Measurements from ENCODE around the gene PLXND1.
A peak's percentile ranks its signal among the peaks of the same experiment; 100 is the strongest.

The PLXND1 gene

GRCh38 chr3:129627350-129628168 is 21.1 kb upstream of the PLXND1 start:
- DNase-seq = no peak

DNA sequence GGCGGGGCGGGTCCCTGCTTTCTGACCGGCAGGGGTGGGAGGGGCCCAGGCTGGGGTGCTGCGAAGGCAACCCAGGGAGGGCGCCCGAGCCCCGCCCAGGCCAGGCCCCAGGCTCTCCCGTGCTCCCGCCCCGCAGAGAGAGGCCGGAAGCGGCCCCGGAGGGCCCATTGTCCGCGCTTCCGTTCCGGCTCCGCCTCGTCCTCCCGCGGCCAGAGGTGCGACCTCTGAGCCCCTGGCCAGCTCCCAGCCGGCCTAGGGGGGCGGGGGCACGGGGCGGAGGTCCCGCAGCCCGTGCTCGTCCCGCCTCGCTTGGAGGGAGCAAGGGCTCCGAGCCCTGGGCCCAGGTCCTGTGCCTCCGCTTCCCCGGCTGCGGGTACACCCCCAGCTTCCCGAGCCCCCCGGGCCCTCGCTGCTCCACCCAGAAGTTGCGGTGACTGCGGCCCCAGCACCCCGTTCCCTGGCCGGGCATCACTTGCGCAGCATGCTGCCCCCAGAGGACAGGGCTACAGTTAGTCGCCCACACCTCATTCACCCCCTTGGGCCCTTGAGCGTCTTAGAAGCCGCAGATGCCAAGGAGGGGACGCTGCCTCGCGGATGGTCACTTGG is 20.4 kb upstream of the PLXND1 start:
- peak; percentile 44 for DNase-seq

DNA sequence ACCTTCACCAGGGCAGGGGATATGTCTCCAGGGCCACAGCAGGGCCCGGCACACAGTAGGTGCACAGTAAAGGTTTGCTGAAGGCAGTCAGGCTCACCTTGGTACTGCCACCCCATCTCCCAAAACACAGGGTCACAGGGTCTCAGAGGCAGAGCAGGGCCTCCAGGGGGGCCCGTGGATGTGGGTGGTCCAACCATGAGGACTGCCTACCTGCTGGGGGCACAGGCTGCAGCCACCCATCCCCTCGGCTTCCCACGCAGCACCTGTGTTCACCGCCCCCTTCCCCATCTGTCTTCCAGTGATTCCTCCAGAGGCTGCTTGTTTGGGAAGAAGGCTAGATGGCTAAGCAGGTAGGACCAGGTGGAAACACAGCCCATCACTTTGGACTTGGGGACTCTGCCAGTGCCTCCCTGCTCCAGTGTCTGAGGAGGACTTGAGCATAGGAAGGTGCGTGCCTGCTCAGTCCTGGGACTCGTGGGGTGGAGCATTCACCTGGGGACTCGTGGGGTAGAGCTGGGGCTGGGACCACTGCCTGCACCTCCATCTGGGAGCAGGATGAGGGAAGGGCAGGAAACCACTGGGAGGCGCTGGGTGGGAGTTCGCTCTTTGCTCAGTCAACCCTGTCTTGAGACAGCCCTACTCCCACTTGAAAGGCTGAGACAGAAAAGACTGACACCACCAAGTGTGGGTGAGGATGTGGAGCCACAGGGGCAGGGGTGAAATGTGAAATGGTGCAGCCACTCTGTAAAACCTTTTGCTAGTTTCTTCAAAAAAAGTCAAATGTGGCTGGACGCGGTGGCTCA is 18.8 kb upstream of the PLXND1 start:
- DNase-seq = no peak

GRCh38 chr3:129624347-129625071 is 18.0 kb upstream of the PLXND1 start:
- no peak for DNase-seq

DNA sequence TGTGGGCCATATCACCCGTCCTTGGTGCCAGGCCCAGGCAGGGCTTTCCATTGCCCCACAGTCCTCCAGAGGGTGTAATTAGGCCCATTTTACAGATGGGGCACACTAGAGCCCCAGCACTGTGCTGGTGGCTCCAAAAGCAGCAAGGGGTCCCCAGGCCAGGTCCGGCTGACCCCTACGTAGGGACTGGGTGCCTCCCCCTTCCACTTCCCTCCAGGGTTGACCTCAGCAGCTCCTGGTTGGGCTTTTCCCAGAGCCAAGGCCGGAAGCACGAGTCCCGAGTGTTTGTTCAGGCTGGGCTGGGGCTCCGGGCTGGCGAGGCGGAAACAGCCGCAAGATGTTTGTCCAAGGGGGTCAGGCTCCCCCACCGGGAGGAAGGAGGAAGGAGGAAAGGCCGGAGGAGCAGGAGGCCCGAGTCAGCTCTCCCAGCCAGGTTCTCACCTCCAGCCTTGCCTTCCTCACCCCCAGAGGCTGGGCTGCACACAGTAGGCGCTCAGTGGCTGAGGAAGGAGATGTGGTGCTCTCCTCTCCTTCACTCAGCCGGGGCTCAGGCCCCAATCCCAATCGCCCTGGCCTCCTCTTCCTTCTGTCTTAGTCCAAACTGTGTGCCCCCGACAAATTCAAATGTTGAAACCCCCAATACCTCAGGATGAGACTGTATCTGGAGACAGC is 17.1 kb upstream of the PLXND1 start:
- DNase-seq = no peak

DNA sequence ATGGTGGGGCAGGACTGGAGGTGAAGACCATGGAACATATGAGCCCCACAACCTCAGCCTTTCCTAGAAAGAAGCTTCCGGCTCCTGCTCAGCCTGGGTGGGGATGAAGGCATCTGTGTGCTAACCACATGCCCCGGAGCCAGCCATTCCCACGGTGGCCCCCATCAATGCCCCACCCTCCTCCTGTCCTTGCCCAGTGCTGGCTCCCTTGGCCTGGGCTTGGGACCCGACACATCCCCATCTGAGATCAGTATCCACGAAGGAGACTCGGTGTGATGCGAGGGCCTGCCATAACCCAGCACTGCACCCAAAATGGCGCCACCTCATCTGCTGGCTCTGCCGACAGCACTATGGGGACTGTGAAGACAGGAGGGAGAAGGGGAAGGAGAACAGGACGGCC is 16.5 kb upstream of the PLXND1 start:
- no peak for DNase-seq

DNA sequence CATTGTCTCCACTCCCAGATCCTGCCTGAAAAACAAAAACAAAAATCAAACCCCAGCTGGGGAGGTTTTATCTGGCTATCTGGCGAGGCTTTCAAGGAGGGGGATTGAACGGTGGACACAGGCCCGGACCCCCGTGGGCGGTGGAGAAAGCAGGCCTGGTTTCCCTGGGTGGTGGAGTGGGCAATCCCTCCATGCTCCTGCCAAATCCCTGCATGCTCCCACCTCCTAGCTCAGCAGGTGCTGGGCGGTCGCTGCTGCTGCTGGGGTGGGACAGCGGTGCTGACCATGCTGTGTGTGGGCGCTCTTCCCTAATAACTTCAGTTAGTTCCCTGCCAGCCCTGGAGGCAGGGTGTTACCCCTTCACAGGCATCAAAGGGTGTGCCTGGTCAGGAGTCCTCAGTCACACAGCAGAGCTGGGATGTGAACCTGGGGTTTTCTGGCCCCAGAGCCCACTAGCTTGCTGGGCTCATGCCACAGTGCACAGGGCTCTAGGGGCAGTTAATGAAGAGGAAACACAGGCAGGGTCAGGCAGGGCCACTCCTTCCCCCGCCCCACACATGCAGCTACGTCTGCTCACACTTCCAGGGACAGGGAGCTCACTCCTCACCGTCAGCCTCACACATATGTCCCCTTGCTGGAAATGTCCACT is 15.9 kb upstream of the PLXND1 start:
- no peak for DNase-seq

DNA sequence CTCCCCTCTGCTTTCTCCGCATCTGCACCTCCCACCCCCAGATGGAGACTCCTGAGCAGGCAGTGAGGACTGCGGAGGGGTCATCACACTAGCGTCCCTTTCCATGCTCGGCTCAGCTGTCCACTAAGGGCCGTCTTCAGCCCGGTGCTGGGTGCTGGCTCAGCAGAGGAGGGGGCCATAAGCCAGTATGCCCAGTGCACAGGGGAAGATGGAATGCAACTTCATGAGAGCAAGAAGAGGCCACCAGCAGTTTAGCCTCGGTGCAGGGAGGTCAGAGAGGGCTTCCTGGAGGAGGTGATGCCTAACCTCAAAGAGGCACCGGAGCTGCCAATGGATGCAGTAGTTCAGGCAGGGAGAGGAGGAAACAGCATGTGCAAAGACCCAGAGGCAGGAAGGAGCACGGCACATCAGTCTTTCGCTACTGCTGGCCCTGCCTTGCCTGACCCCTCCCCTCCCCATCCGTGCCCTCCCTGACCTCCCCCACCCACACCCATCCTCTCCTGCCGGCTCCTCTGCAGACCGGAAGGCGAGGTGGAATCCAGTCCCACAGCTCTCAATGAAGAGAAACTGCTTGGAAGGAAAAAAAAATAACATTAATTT is 15.2 kb upstream of the PLXND1 start:
- DNase-seq = no peak

- no peak for DNase-seq
These were observed 14.5 kb upstream of the PLXND1 start for GRCh38 chr3:129620828-129621559.

GRCh38 chr3:129619726-129620162 is 13.3 kb upstream of the PLXND1 start:
- no peak for DNase-seq

DNA sequence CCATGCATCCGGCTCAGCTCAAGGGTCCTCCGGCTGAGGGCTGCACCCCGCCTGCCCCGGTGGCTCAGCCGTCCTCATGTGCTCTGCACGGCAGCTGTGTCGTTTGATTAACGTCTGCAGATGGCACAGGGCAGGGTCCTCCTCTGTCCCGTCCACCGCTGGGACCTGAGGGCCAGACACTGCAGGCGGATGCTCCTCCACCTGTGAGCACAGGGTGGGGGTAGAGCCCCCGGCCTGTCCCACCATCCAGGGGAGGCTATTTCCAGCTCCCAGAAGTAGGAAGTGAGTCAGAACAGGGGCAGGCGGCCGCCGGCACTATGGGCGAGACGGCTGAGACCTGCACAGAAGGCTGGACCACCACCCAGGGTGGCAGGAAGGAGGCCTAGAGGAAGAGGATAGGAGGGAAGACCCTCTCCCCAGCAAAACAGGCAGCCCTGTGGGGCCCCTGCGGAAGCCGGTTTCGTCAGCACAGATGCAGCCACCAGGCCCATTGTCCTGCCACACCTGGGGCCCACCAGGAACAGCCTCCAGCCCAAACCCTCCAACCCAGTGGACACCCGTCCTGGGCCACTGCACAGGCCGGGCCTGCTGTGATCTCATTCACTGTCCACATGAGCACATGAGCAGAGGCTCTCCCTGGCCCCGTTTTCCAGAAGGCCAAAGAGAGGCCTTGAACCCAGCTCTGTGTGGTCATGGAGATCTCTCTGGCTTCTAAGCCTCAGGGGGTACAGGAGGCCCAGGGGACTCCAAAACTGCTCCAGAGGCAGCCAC is 12.6 kb upstream of the PLXND1 start:
- no peak for DNase-seq

GRCh38 chr3:129618186-129618820 is 11.8 kb upstream of the PLXND1 start:
- no peak for DNase-seq

DNA sequence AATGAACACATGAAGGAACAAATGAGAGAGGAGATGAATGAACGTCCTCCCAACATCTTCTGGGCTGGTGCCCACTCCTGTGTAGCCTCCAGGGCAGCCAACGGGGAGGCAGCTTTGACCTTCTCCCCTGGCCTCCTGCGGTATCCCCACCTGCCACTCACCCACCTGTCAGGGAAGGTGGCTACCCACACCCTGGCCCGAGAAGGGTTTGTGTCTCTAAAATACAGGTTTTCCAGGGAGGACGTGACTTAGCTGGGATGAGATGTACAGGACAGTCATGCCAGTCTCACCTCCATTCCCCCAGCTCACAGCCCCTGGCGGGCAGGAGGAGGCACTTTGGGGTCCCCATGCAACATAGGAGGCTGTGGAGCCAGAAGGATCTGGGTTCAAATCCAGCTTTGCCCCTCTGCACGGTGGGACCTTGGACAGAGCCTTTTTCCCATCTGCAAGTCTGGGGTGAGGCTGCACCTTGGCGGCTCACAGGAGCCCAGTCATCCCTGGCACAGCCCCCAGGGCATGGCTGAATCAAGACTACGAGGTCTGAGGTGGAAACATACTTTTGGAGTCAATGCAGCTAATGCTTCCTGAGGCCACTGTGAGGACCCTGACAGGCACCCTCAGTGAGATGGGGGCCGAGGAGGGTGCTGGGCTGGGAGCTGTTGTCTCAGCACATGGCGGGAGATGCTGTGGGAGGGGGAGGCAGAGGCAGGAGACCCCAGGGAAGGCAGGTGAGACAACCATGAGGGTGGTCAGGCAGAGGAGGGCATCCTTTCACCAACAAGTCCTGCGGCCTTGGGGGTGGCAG is 11.1 kb upstream of the PLXND1 start:
- DNase-seq = no peak

- no peak for DNase-seq
These were observed 10.2 kb upstream of the PLXND1 start for GRCh38 chr3:129616713-129617112.

DNA sequence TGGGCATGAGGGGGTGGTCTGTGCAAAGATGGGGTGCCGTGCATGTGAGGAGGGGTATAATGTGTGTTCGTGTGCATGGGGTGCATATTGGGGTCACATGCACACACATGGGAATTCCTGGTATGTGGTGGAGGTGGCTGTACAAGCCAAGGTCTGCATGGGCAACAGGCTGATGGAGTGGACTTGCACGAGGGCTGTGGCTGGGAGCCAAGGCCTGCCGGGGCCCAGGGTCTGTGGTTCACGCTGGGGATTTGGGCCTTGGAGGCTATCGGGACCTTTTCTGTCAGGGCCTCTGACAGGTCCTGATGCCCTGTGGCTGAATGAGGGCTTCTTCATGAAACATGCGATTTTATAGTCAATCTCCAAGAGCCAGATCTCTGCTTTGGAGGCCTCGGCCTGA is 9.8 kb upstream of the PLXND1 start:
- DNase-seq = no peak

- DNase-seq = no peak
These were observed 9.3 kb upstream of the PLXND1 start for GRCh38 chr3:129615751-129616281.

- DNase-seq = no peak
These were observed 8.5 kb upstream of the PLXND1 start for GRCh38 chr3:129614927-129615363.

- DNase-seq = no peak
These were observed 8.0 kb upstream of the PLXND1 start for GRCh38 chr3:129614435-129614834.

All from activated gamma-delta T cell (primary cell).